ENCODE measurements around the gene PNPLA2. TPM values are rescaled to one million over a fixed set of nuclear protein-coding genes. Genes with fewer than 3 reads are reported as not detected.
A peak's percentile ranks its signal among the peaks of the same experiment; 100 is the strongest.

The PNPLA2 gene
- total and polyA plus RNA-seq, 10 of the 15 experiments (the other 5 are each of a cell fraction or from before 2014, with no cell fraction given), result 0.19 to 34.0 (median 8.1) TPM

DNA sequence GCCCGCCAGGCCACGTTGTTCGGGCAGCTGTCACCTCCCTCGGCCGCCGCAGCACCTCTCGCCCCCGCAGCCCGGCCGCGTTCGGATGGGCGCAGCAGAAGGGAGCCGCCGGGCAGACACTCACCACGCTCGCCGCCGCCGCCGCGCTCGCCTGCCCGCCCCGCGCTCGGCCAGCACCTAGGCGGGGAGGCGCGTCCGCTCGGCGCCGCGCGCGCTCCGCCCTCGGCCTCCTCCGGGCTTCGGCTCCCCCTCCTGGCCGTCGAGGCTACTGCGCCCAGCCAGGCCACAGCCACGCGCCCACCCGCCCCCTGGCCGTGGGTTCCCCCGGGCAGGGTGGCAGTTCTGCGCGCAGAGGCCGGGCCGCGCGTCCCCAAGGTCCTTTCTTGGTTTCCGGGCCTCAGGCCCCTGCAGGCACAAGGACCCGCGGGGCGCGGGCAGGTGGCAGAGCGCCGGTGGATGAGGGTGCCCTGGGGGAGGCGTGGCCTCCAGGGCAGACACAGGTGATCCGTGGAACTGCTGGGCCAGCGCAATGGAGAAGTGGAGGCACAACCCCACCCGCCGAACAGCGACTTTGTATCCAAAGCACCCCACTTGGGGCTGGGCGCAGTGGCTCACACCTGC, 20.5 kb upstream of the PNPLA2 start, which contains the start of gene SLC25A22 (continued):
- TF ChIP-seq JUND (IDR thresholded peaks at IDR 0.05; ENCODE audit: low read depth, low read length) (no peak), NR2F1 (conservative IDR thresholded peaks at IDR 0.05) (peak; percentile 40; the same call in 1 of the 2 replicates), CREM (IDR thresholded peaks at IDR 0.05; ENCODE audit: low read depth) (no peak), FOXM1 (IDR thresholded peaks at IDR 0.05; ENCODE audit: low read depth, low read length) (no peak), NFYB (IDR thresholded peaks at IDR 0.05; ENCODE audit: insufficient read depth, low read depth, low read length) (no peak), NBN (IDR thresholded peaks at IDR 0.05) (no peak), BHLHE40 (IDR thresholded peaks at IDR 0.05; ENCODE audit: borderline replicate concordance in 1 of 2, low read depth in 2 of 2, low read length in 1 of 2) (peak in 1 of 2 experiments; percentile 29; a peak in 1 of 4 replicates), MXI1 (IDR thresholded peaks at IDR 0.05; ENCODE audit: low read depth, low read length) (no peak; the same call in 1 of the 2 replicates), MTA2 (IDR thresholded peaks at IDR 0.05; ENCODE audit: low read depth) (no peak), POU2F2 (IDR thresholded peaks at IDR 0.05; ENCODE audit: borderline replicate concordance, low read depth, low read length) (no peak), BRCA1 (IDR thresholded peaks at IDR 0.05; ENCODE audit: low read depth, low read length) (no peak), FOS (IDR thresholded peaks at IDR 0.05; ENCODE audit: borderline replicate concordance, extremely low read depth, insufficient read length) (no peak), SREBF2 (IDR thresholded peaks at IDR 0.05; ENCODE audit: low read length) (no peak), ZNF274 (IDR thresholded peaks at IDR 0.05; ENCODE audit: insufficient read depth, insufficient read length) (no peak), TBL1XR1 (IDR thresholded peaks at IDR 0.05; ENCODE audit: low read depth, low read length) (no peak), MYB (IDR thresholded peaks at IDR 0.05; ENCODE audit: borderline replicate concordance, low read depth, low read length) (no peak), CBFB (IDR thresholded peaks at IDR 0.05; ENCODE audit: low read depth) (no peak), STAT1 (conservative IDR thresholded peaks at IDR 0.05) (no peak), ZNF217 (IDR thresholded peaks at IDR 0.05) (0 out of 2 replicates have a peak, but pooled peaks have one; percentile 39), EP300 (IDR thresholded peaks at IDR 0.05; ENCODE audit: borderline replicate concordance in 1 of 2, control insufficient read depth in 1 of 2, low read depth in 2 of 2, low read length in 2 of 2) (no peak), STAT3 (IDR thresholded peaks at IDR 0.05; ENCODE audit: low read depth, low read length) (no peak)
- TF ChIP-seq, protein P1, sequence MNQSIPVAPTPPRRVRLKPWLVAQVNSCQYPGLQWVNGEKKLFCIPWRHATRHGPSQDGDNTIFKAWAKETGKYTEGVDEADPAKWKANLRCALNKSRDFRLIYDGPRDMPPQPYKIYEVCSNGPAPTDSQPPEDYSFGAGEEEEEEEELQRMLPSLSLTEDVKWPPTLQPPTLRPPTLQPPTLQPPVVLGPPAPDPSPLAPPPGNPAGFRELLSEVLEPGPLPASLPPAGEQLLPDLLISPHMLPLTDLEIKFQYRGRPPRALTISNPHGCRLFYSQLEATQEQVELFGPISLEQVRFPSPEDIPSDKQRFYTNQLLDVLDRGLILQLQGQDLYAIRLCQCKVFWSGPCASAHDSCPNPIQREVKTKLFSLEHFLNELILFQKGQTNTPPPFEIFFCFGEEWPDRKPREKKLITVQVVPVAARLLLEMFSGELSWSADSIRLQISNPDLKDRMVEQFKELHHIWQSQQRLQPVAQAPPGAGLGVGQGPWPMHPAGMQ (IDR thresholded peaks at IDR 0.05; ENCODE audit: borderline replicate concordance), result no peak
- TF ChIP-seq, protein P2, sequence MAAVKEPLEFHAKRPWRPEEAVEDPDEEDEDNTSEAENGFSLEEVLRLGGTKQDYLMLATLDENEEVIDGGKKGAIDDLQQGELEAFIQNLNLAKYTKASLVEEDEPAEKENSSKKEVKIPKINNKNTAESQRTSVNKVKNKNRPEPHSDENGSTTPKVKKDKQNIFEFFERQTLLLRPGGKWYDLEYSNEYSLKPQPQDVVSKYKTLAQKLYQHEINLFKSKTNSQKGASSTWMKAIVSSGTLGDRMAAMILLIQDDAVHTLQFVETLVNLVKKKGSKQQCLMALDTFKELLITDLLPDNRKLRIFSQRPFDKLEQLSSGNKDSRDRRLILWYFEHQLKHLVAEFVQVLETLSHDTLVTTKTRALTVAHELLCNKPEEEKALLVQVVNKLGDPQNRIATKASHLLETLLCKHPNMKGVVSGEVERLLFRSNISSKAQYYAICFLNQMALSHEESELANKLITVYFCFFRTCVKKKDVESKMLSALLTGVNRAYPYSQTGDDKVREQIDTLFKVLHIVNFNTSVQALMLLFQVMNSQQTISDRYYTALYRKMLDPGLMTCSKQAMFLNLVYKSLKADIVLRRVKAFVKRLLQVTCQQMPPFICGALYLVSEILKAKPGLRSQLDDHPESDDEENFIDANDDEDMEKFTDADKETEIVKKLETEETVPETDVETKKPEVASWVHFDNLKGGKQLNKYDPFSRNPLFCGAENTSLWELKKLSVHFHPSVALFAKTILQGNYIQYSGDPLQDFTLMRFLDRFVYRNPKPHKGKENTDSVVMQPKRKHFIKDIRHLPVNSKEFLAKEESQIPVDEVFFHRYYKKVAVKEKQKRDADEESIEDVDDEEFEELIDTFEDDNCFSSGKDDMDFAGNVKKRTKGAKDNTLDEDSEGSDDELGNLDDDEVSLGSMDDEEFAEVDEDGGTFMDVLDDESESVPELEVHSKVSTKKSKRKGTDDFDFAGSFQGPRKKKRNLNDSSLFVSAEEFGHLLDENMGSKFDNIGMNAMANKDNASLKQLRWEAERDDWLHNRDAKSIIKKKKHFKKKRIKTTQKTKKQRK (IDR thresholded peaks at IDR 0.05; ENCODE audit: low read depth, low read length), result no peak
- TF ChIP-seq, protein P3, sequence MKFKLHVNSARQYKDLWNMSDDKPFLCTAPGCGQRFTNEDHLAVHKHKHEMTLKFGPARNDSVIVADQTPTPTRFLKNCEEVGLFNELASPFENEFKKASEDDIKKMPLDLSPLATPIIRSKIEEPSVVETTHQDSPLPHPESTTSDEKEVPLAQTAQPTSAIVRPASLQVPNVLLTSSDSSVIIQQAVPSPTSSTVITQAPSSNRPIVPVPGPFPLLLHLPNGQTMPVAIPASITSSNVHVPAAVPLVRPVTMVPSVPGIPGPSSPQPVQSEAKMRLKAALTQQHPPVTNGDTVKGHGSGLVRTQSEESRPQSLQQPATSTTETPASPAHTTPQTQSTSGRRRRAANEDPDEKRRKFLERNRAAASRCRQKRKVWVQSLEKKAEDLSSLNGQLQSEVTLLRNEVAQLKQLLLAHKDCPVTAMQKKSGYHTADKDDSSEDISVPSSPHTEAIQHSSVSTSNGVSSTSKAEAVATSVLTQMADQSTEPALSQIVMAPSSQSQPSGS (IDR thresholded peaks at IDR 0.05; ENCODE audit: low read length), result no peak
- TF ChIP-seq, protein P4, sequence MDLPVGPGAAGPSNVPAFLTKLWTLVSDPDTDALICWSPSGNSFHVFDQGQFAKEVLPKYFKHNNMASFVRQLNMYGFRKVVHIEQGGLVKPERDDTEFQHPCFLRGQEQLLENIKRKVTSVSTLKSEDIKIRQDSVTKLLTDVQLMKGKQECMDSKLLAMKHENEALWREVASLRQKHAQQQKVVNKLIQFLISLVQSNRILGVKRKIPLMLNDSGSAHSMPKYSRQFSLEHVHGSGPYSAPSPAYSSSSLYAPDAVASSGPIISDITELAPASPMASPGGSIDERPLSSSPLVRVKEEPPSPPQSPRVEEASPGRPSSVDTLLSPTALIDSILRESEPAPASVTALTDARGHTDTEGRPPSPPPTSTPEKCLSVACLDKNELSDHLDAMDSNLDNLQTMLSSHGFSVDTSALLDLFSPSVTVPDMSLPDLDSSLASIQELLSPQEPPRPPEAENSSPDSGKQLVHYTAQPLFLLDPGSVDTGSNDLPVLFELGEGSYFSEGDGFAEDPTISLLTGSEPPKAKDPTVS (IDR thresholded peaks at IDR 0.05; ENCODE audit: low read depth, low read length), result no peak

All from GM12878 (cell line).